SK-N-SH (cell line): ENCODE results near the gene VPS8. TPM values are rescaled to one million over a fixed set of nuclear protein-coding genes. Genes with fewer than 3 reads are reported as not detected.
A peak's percentile ranks its signal among the peaks of the same experiment; 100 is the strongest.

Experiments
- CTCF ChIA-PET: fragments of 300-600, 350-600 bp; formaldehyde crosslinking; extraction: SDS; loops from one replicate; lab custom pipeline; 2021; lab: Yijun Ruan, JAX
- POLR2A ChIA-PET: fragments of 350-600 bp; sonication (Branson Sonifier 250); formaldehyde crosslinking; extraction: SDS; loops from one replicate; lab custom pipeline; 2020; ENCODE audit warnings: antibody characterized with exemption, inconsistent platforms; lab: Yijun Ruan, JAX
- DNase-seq: peaks from one replicate; pipeline ENCODE4 v3.0.0; 2012
- H2AFZ ChIP-seq: fragments of 200-600 bp; sonication (generic); 2 replicates; pipeline ENCODE4 v1.8.1; 2016; ENCODE audit warnings: antibody characterized with exemption, mild to moderate bottlenecking, low read depth
- H3F3A ChIP-seq: fragments of 200-600 bp; sonication (generic); replicated peaks from 2 replicates; pipeline ENCODE3; 2016; ENCODE audit warnings: antibody characterized with exemption, mild to moderate bottlenecking; ENCODE audit not compliant: insufficient read depth
- H3K27ac ChIP-seq, 2 experiments: fragments of 200-500 bp in 1 of 2; fragments of 200-600 bp in 1 of 2; sonication (Bioruptor generic) in 1 of 2; sonication (generic), shearing (Covaris generic) in 1 of 2; 2 replicates each; pipeline versions ENCODE4 v1.5.1 to v1.6.1; 2014 to 2016; ENCODE audit warnings: low read depth in 2 of 2, inconsistent platforms in 1 of 2, low read length in 1 of 2, mild to moderate bottlenecking in 1 of 2, mixed read lengths in 1 of 2
- H3K27me3 ChIP-seq: fragments of 200-600 bp; sonication (generic), shearing (Covaris generic); 2 replicates; pipeline ENCODE4 v1.6.1; 2016; ENCODE audit warnings: mixed run types; ENCODE audit not compliant: insufficient read depth
- H3K36me3 ChIP-seq, 2 experiments: fragments of 200-500 bp in 1 of 2; fragments of 200-600 bp in 1 of 2; sonication (Bioruptor generic) in 1 of 2; sonication (generic) in 1 of 2; replicated peaks in 1 of 2; 2 replicates each; pipeline versions ENCODE3 to v1.5.1; 2014 to 2016; ENCODE audit warnings: low read length in 1 of 2, mild to moderate bottlenecking in 1 of 2; ENCODE audit not compliant: insufficient read depth in 2 of 2, control insufficient read depth in 1 of 2
- H3K4me1 ChIP-seq, 2 experiments: fragments of 200-500 bp in 1 of 2; fragments of 200-600 bp in 1 of 2; sonication (Bioruptor generic) in 1 of 2; sonication (generic), shearing (Covaris generic) in 1 of 2; 2 replicates each; pipeline versions ENCODE4 v1.5.1 to v1.6.1; 2014 to 2016; ENCODE audit warnings: low read depth in 1 of 2, low read length in 1 of 2, mixed run types in 1 of 2; ENCODE audit not compliant: insufficient read depth in 2 of 2, control insufficient read depth in 1 of 2
- H3K4me2 ChIP-seq: fragments of 200-600 bp; sonication (generic), shearing (Covaris generic); 2 replicates; pipeline ENCODE4 v1.6.1; 2017; ENCODE audit warnings: mixed run types
- H3K4me3 ChIP-seq, 2 experiments: fragments of 200-500 bp in 1 of 2; fragments of 200-600 bp in 1 of 2; sonication (Bioruptor generic) in 1 of 2; sonication (generic), shearing (Covaris generic) in 1 of 2; 2 replicates each; pipeline versions ENCODE4 v1.5.1 to v1.8.1; 2014 to 2016; ENCODE audit warnings: low read depth in 2 of 2, inconsistent platforms in 1 of 2, low read length in 1 of 2, mild to moderate bottlenecking in 1 of 2, mixed read lengths in 1 of 2, moderate library complexity in 1 of 2
- H3K79me2 ChIP-seq: fragments of 200-600 bp; sonication (generic); 2 replicates; pipeline ENCODE4 v1.8.1; 2017; ENCODE audit warnings: mild to moderate bottlenecking; ENCODE audit not compliant: insufficient read depth
- H3K9ac ChIP-seq: fragments of 200-600 bp; sonication (generic); 2 replicates; pipeline ENCODE4 v1.6.1; 2017; ENCODE audit warnings: mixed run types
- H3K9me2 ChIP-seq: fragments of 200-600 bp; sonication (generic); 2 replicates; pipeline ENCODE4 v1.6.1; 2017; ENCODE audit warnings: mixed run types
- H3K9me3 ChIP-seq: fragments of 200-600 bp; sonication (generic); 2 replicates; pipeline ENCODE4 v1.6.1; 2017; ENCODE audit warnings: mixed run types, mild to moderate bottlenecking, moderate library complexity
- H4K20me1 ChIP-seq: fragments of 200-600 bp; sonication (generic); 2 replicates; pipeline ENCODE4 v1.6.1; 2017; ENCODE audit warnings: mild to moderate bottlenecking, mixed run types; ENCODE audit not compliant: insufficient read depth
- EP300 ChIP-seq, 2 experiments: IDR thresholded peaks; 2 replicates each; pipeline versions ENCODE4 v1.4.0 to v1.6.1; 2012; ENCODE audit warnings: borderline replicate concordance in 1 of 2, low read depth in 1 of 2, low read length in 1 of 2
- FOSL2 ChIP-seq: IDR thresholded peaks from 2 replicates; pipeline ENCODE4 v1.4.0; 2012; ENCODE audit warnings: low read depth, mild to moderate bottlenecking, moderate library complexity, borderline replicate concordance
- FOXJ3 ChIP-seq: sonication (generic); formaldehyde crosslinking; IDR thresholded peaks from 2 replicates; pipeline ENCODE4 v1.5.1; 2020; ENCODE audit warnings: mild to moderate bottlenecking, missing genetic modification reagents
- GABPA ChIP-seq: IDR thresholded peaks from 2 replicates; pipeline ENCODE4 v1.4.0; 2012; ENCODE audit warnings: low read depth, mild to moderate bottlenecking
- MXI1 ChIP-seq: IDR thresholded peaks from 2 replicates; pipeline ENCODE4 v1.6.1; 2012; ENCODE audit warnings: mild to moderate bottlenecking, low read depth, low read length, improper control_type of control experiment
- NFIC ChIP-seq: IDR thresholded peaks from 2 replicates; pipeline ENCODE4 v1.4.0; 2012; ENCODE audit warnings: borderline replicate concordance
- NRF1 ChIP-seq: IDR thresholded peaks from 2 replicates; pipeline ENCODE4 v1.6.1; 2012; ENCODE audit warnings: low read depth, mild to moderate bottlenecking, low read length
- POLR2AphosphoS5 ChIP-seq: IDR thresholded peaks from 2 replicates; pipeline ENCODE4 v1.6.1; 2012; ENCODE audit warnings: low read depth, low read length
- RAD21 ChIP-seq: IDR thresholded peaks from 2 replicates; pipeline ENCODE4 v1.6.1; 2012; ENCODE audit warnings: mild to moderate bottlenecking, low read length
- RCOR1 ChIP-seq: fragments of 150-350 bp; IDR thresholded peaks from 2 replicates; pipeline ENCODE4 v1.6.1; 2017; ENCODE audit warnings: antibody characterized with exemption, low read length
- SMC3 ChIP-seq: IDR thresholded peaks from 2 replicates; pipeline ENCODE4 v1.6.1; 2012; ENCODE audit warnings: low read depth, low read length, improper control_type of control experiment
- TAF1 ChIP-seq: IDR thresholded peaks from 2 replicates; pipeline ENCODE4 v1.6.1; 2012; ENCODE audit warnings: low read depth, mild to moderate bottlenecking, low read length, moderate library complexity, borderline replicate concordance
- TCF12 ChIP-seq: IDR thresholded peaks from 2 replicates; pipeline ENCODE4 v1.4.0; 2012
- YY1 ChIP-seq: IDR thresholded peaks from 2 replicates; pipeline ENCODE4 v1.4.0; 2012; ENCODE audit warnings: low read depth, mild to moderate bottlenecking
- WGBS: methylation state at CpG from one replicate; pipeline ENCODE4 v1.1.6; 2017; ENCODE audit warnings: low lambda C conversion rate; 5-methylcytosine and 5-hydroxymethylcytosine counted together
- polyA plus RNA-seq, 3 experiments: library from polyadenylated mRNA; depleted of rRNA; stranded (reverse); fragments of >200 nt; gene quantifications; 2 replicates each; pipeline ENCODE4 v1.2.3, GENCODE V29; 2012
- TF ChIP-seq, protein P1 (sequence below): fragments of 200-600 bp; sonication (generic); IDR thresholded peaks from 2 replicates; pipeline ENCODE4 v1.6.1; 2017; ENCODE audit warnings: antibody characterized with exemption, mild to moderate bottlenecking, moderate library complexity
- TF ChIP-seq, protein P2 (sequence below): IDR thresholded peaks from 2 replicates; pipeline ENCODE4 v1.4.0; 2012; ENCODE audit warnings: low read depth, borderline replicate concordance
- TF ChIP-seq, protein P3 (sequence below): IDR thresholded peaks from 2 replicates; pipeline ENCODE4 v1.6.1; 2012; ENCODE audit warnings: mild to moderate bottlenecking, low read depth, low read length, moderate library complexity
- TF ChIP-seq, protein P4 (sequence below): IDR thresholded peaks from 2 replicates; pipeline ENCODE4 v1.4.0; 2012; ENCODE audit warnings: low read depth, borderline replicate concordance

Gene VPS8
- polyA plus RNA-seq, 1 of the 3 experiments (the other 2 are of a cell fraction) = 12.8 TPM

DNA sequence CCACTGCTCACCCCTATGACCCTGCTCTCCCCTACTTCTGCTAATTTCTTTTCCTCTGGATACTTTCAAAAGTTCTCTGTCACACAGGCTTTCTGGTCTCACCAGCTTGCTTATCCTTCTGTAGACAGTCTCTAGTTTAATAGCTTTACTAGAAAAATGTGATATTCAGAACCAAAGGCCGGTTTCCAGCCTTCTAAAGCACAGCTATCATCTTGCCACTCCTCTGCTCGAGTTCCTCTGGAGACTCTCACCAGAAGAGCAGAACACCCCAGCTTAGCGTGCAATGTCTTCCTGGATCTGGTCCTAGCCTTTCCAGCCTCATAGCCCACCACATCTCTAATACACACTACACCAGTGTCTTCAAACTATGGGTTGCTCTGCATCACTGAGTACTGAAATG is 1.8 kb upstream of the VPS8 start:
- H2AFZ ChIP-seq = 0 out of 2 replicates have a peak overlapping the region, but pooled peaks have one; percentile 21

More for the DNA sequence above, 1.8 kb upstream of the VPS8 start:
- ChIA-PET POLR2A (no interaction called here), CTCF (interaction anchor here (1.2 to 1.3 kb wide), 2 partner anchors 9 to 249 kb away, joined by 3 to 5 read pairs; partner anchors contain the start of gene EPHB3)
- Histone ChIP-seq H3K27me3 (no peaks in the 10 kb centered on the region), H3K9ac (no peak overlapping the region), H3K4me1 (peaks cover 0 to 16% of the 10 kb centered on the region in 2 experiments; a peak in 3 of 4 replicates), H3K79me2 (peaks cover 24% of the 10 kb centered on the region), H3K27ac (no peak overlapping the region), H3K4me3 (no peak overlapping the region), H3F3A (no peaks in the 10 kb centered on the region), H3K4me2 (no peak overlapping the region), H3K9me2 (no peaks in the 10 kb centered on the region), H3K9me3 (no peaks in the 10 kb centered on the region), H3K36me3 (no peaks in the 10 kb centered on the region), H4K20me1 (no peaks in the 10 kb centered on the region; the same call in 1 of the 2 replicates)
- DNase-seq = no peak
- WGBS = 87% methylated on average over 3 of the region's 3 CpGs
- no peak for TF ChIP-seq YY1
- TF ChIP-seq, protein P1, sequence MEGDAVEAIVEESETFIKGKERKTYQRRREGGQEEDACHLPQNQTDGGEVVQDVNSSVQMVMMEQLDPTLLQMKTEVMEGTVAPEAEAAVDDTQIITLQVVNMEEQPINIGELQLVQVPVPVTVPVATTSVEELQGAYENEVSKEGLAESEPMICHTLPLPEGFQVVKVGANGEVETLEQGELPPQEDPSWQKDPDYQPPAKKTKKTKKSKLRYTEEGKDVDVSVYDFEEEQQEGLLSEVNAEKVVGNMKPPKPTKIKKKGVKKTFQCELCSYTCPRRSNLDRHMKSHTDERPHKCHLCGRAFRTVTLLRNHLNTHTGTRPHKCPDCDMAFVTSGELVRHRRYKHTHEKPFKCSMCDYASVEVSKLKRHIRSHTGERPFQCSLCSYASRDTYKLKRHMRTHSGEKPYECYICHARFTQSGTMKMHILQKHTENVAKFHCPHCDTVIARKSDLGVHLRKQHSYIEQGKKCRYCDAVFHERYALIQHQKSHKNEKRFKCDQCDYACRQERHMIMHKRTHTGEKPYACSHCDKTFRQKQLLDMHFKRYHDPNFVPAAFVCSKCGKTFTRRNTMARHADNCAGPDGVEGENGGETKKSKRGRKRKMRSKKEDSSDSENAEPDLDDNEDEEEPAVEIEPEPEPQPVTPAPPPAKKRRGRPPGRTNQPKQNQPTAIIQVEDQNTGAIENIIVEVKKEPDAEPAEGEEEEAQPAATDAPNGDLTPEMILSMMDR = no peak
- TF ChIP-seq, protein P2, sequence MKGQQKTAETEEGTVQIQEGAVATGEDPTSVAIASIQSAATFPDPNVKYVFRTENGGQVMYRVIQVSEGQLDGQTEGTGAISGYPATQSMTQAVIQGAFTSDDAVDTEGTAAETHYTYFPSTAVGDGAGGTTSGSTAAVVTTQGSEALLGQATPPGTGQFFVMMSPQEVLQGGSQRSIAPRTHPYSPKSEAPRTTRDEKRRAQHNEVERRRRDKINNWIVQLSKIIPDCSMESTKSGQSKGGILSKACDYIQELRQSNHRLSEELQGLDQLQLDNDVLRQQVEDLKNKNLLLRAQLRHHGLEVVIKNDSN = no peak
- no peak for TF ChIP-seq NRF1
- TF ChIP-seq TCF12 = no peak
- TF ChIP-seq, protein P3, sequence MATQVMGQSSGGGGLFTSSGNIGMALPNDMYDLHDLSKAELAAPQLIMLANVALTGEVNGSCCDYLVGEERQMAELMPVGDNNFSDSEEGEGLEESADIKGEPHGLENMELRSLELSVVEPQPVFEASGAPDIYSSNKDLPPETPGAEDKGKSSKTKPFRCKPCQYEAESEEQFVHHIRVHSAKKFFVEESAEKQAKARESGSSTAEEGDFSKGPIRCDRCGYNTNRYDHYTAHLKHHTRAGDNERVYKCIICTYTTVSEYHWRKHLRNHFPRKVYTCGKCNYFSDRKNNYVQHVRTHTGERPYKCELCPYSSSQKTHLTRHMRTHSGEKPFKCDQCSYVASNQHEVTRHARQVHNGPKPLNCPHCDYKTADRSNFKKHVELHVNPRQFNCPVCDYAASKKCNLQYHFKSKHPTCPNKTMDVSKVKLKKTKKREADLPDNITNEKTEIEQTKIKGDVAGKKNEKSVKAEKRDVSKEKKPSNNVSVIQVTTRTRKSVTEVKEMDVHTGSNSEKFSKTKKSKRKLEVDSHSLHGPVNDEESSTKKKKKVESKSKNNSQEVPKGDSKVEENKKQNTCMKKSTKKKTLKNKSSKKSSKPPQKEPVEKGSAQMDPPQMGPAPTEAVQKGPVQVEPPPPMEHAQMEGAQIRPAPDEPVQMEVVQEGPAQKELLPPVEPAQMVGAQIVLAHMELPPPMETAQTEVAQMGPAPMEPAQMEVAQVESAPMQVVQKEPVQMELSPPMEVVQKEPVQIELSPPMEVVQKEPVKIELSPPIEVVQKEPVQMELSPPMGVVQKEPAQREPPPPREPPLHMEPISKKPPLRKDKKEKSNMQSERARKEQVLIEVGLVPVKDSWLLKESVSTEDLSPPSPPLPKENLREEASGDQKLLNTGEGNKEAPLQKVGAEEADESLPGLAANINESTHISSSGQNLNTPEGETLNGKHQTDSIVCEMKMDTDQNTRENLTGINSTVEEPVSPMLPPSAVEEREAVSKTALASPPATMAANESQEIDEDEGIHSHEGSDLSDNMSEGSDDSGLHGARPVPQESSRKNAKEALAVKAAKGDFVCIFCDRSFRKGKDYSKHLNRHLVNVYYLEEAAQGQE = no peak
- TF ChIP-seq EP300 (IDR thresholded peaks at IDR 0.05; ENCODE audit: borderline replicate concordance in 1 of 2, low read depth in 1 of 2, low read length in 1 of 2) = no peak
- TF ChIP-seq MXI1 = no peak
- no peak for TF ChIP-seq NFIC
- TF ChIP-seq SMC3 = no peak
- no peak for TF ChIP-seq RCOR1
- no peak for TF ChIP-seq POLR2AphosphoS5
- TF ChIP-seq FOXJ3 = no peak
- no peak for TF ChIP-seq FOSL2
- no peak for TF ChIP-seq TAF1
- TF ChIP-seq, protein P4, sequence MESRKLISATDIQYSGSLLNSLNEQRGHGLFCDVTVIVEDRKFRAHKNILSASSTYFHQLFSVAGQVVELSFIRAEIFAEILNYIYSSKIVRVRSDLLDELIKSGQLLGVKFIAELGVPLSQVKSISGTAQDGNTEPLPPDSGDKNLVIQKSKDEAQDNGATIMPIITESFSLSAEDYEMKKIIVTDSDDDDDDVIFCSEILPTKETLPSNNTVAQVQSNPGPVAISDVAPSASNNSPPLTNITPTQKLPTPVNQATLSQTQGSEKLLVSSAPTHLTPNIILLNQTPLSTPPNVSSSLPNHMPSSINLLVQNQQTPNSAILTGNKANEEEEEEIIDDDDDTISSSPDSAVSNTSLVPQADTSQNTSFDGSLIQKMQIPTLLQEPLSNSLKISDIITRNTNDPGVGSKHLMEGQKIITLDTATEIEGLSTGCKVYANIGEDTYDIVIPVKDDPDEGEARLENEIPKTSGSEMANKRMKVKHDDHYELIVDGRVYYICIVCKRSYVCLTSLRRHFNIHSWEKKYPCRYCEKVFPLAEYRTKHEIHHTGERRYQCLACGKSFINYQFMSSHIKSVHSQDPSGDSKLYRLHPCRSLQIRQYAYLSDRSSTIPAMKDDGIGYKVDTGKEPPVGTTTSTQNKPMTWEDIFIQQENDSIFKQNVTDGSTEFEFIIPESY = no peak
- no peak for TF ChIP-seq GABPA
- TF ChIP-seq RAD21 = no peak
